ENCODE measurements around the gene ZGPAT. TPM values are rescaled to one million over a fixed set of nuclear protein-coding genes. Genes with fewer than 3 reads are reported as not detected.

ZGPAT gene
- total and polyA plus RNA-seq, 9 of the 15 experiments (the other 6 are each of a cell fraction or from before 2014, with no cell fraction given): 0.14 to 26.6 (median 7.4) TPM

DNA sequence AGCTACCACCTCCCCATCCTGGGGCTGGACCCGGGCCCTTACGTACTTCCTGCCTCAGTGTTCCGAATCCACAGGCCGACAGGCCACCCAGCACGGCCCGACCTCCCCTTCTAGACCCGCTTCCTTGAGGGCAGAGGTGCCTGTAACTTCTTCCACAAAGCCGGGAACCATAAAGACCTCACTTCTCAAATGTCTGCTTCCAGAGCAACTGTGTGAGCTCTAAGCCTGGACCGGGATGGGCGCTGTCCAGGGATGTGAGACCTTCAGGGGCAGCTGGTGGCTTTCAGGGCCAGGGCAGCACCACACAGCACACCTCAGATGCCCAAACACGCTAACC is 41.1 kb downstream of the ZGPAT start:
- CTCF ChIA-PET (ENCODE audit: low intra/inter-chr PET ratio): no interaction called here
- DNase-seq (ENCODE audit: extremely low read depth in 1 of 4, low spot score in 3 of 4) (no peak), ATAC-seq (no peak), FAIRE-seq (no peak)
- H3K9ac ChIP-seq (ENCODE audit: insufficient read depth in 1 of 2, low read depth in 2 of 2, low read length in 2 of 2): peak overlapping the region in 1 of 2 experiments; percentile 51; a peak in 2 of 4 replicates
- no peak overlapping the region for H2AFZ ChIP-seq (ENCODE audit: low read depth, low read length)
- intact Hi-C loops (cut with micrococcal nuclease): no loop called here
- no peak overlapping the region for H3K4me3 ChIP-seq
- no peak overlapping the region for H3K27ac ChIP-seq (ENCODE audit: extremely low read depth, low read depth, low read length)
- in situ Hi-C loops (cut with MboI): no loop called here
- H3K4me2 ChIP-seq (ENCODE audit: insufficient read depth, low read length): no peak overlapping the region
- H4K20me1 ChIP-seq (replicated peaks; ENCODE audit: control insufficient read depth, insufficient read depth, low read length): no peaks in the 10 kb centered on the region
- POLR2A ChIA-PET: no interaction called here
- no peak for TF ChIP-seq SRF (CRISPR knock-in tag; IDR thresholded peaks at IDR 0.05)
- TF ChIP-seq ZNF384 (IDR thresholded peaks at IDR 0.05; ENCODE audit: low read depth, low read length): no peak
- no peaks in the 10 kb centered on the region for H3K9me1 ChIP-seq (ENCODE audit: control insufficient read depth, insufficient read depth, low read length)
- H3K79me2 ChIP-seq (ENCODE audit: control insufficient read depth, insufficient read depth, low read length): no peaks in the 10 kb centered on the region
- H3K9me3 ChIP-seq (replicated peaks; ENCODE audit: control insufficient read depth, insufficient read depth, low read depth, low read length): no peaks in the 10 kb centered on the region
- peaks cover 2% of the 10 kb centered on the region; the same call in 1 of the 3 replicates for H3K36me3 ChIP-seq (ENCODE audit: control insufficient read depth, insufficient read depth, low read length)
- BruUV-seq (replicated peaks): no TSS peak
- peaks cover 9 to 72% of the 10 kb centered on the region in 2 experiments for H3K4me1 ChIP-seq (replicated peaks in 1 of 2; ENCODE audit: control insufficient read depth in 2 of 2, insufficient read depth in 2 of 2, low read length in 2 of 2)
- WGBS (ENCODE audit: insufficient coverage, low coverage, missing lambda C conversion rate): 75% methylated on average over 11 of the region's 11 CpGs
- no peaks in the 10 kb centered on the region for H3K27me3 ChIP-seq (ENCODE audit: control insufficient read depth in 2 of 2, insufficient read depth in 2 of 2, low read length in 2 of 2)

- H3K9me1 ChIP-seq (ENCODE audit: control insufficient read depth, insufficient read depth, low read length): no peaks in the 10 kb centered on the region
- intact Hi-C loops (cut with micrococcal nuclease) (no loop called here), in situ Hi-C loops (cut with MboI) (no loop called here)
- no peak overlapping the region; the same call in 2 of the 3 replicates for H3K27ac ChIP-seq (ENCODE audit: extremely low read depth, low read depth, low read length)
- H4K20me1 ChIP-seq (replicated peaks; ENCODE audit: control insufficient read depth, insufficient read depth, low read length): no peaks in the 10 kb centered on the region
- H3K4me1 ChIP-seq (replicated peaks in 1 of 2; ENCODE audit: control insufficient read depth in 2 of 2, insufficient read depth in 2 of 2, low read length in 2 of 2): peaks cover 9 to 71% of the 10 kb centered on the region in 2 experiments
- POLR2A ChIA-PET: interaction anchor here (0.9 to 1.4 kb wide), 2 partner anchors 9 to 11 kb away, joined by 3 to 5 read pairs; no protein-coding TSS in a partner anchor
- no peak for DNase-seq (ENCODE audit: extremely low read depth in 1 of 4, low spot score in 3 of 4)
- FAIRE-seq: no peak
- H3K9ac ChIP-seq (ENCODE audit: insufficient read depth in 1 of 2, low read depth in 2 of 2, low read length in 2 of 2): peak overlapping the region in 1 of 2 experiments; percentile 57; a peak in 1 of 4 replicates
- H3K9me3 ChIP-seq (replicated peaks; ENCODE audit: control insufficient read depth, insufficient read depth, low read depth, low read length): no peaks in the 10 kb centered on the region
- TF ChIP-seq HMG20B (CRISPR knock-in tag; IDR thresholded peaks at IDR 0.05) (no peak), TARDBP (IDR thresholded peaks at IDR 0.05) (no peak), MCM7 (IDR thresholded peaks at IDR 0.05) (no peak), TRIM24 (IDR thresholded peaks at IDR 0.05) (no peak)
- no peak overlapping the region for H3K4me2 ChIP-seq (ENCODE audit: insufficient read depth, low read length)
- no peaks in the 10 kb centered on the region for H3K79me2 ChIP-seq (ENCODE audit: control insufficient read depth, insufficient read depth, low read length)
- no peak overlapping the region for H3K4me3 ChIP-seq
- H3K27me3 ChIP-seq (ENCODE audit: control insufficient read depth in 2 of 2, insufficient read depth in 2 of 2, low read length in 2 of 2): no peaks in the 10 kb centered on the region
- WGBS (ENCODE audit: insufficient coverage, low coverage, missing lambda C conversion rate): 89% methylated on average over 15 of the region's 16 CpGs
- BruUV-seq (replicated peaks): no TSS peak
- H3K36me3 ChIP-seq (ENCODE audit: control insufficient read depth, insufficient read depth, low read length): no peaks in the 10 kb centered on the region
- no peak overlapping the region for H2AFZ ChIP-seq (ENCODE audit: low read depth, low read length)
- CTCF ChIA-PET (ENCODE audit: low intra/inter-chr PET ratio): no interaction called here
- no peak for ATAC-seq
Observed at GRCh38 chr20:63749597-63750508, 42.0 kb downstream of the ZGPAT start.
